GM06990 (cell line): ENCODE data around the gene TNS3.

Experiments used
- DNase-seq: peaks from one replicate; pipeline ENCODE4 v3.0.0-alpha.2; 2011; ENCODE audit not compliant: insufficient read length; ENCODE audit errors: extremely low read depth
- H3K27me3 ChIP-seq: replicated peaks from 2 replicates; pipeline ENCODE4 v1.6.0; 2011; ENCODE audit warnings: low read length; ENCODE audit not compliant: control insufficient read depth, insufficient read depth
- H3K36me3 ChIP-seq: 2 replicates; pipeline ENCODE4 v1.5.1; 2011; ENCODE audit warnings: low read length; ENCODE audit not compliant: control insufficient read depth, insufficient read depth
- H3K4me3 ChIP-seq: replicated peaks from 2 replicates; pipeline ENCODE4 v1.5.1; 2011; ENCODE audit warnings: low read depth, mild to moderate bottlenecking, control low read depth, low read length
- CTCF ChIP-seq: IDR thresholded peaks from 2 replicates; pipeline ENCODE4 v1.5.1; 2011; ENCODE audit warnings: low read length, control low read depth, mild to moderate bottlenecking, inconsistent platforms; ENCODE audit not compliant: insufficient read depth, poor library complexity, severe bottlenecking

Gene TNS3

GRCh38 chr7:47428052-47428767 is 153.7 kb downstream of the TNS3 start:
- Histone ChIP-seq H3K27me3 (no peaks in the 10 kb centered on the region), H3K4me3 (no peak overlapping the region), H3K36me3 (no peaks in the 10 kb centered on the region)
- DNase-seq: no peak
- no peak for TF ChIP-seq CTCF

GRCh38 chr7:47427051-47427643 is 154.8 kb downstream of the TNS3 start:
- Histone ChIP-seq H3K27me3 (no peaks in the 10 kb centered on the region), H3K36me3 (no peaks in the 10 kb centered on the region), H3K4me3 (no peak overlapping the region)
- no peak for TF ChIP-seq CTCF
- no peak for DNase-seq

- no peak for TF ChIP-seq CTCF
These were observed 157.4 kb downstream of the TNS3 start for GRCh38 chr7:47424523-47424922.

GRCh38 chr7:47423196-47423595 is 158.7 kb downstream of the TNS3 start:
- H3K4me3 ChIP-seq: no peak overlapping the region
- no peaks in the 10 kb centered on the region for H3K36me3 ChIP-seq
- TF ChIP-seq CTCF: no peak
- no peak for DNase-seq
- no peaks in the 10 kb centered on the region for H3K27me3 ChIP-seq

More at GRCh38 chr7:47424523-47424922, 157.4 kb downstream of the TNS3 start:
- no peak overlapping the region for H3K4me3 ChIP-seq
- no peaks in the 10 kb centered on the region for H3K36me3 ChIP-seq
- no peak for DNase-seq
- no peaks in the 10 kb centered on the region for H3K27me3 ChIP-seq

DNA sequence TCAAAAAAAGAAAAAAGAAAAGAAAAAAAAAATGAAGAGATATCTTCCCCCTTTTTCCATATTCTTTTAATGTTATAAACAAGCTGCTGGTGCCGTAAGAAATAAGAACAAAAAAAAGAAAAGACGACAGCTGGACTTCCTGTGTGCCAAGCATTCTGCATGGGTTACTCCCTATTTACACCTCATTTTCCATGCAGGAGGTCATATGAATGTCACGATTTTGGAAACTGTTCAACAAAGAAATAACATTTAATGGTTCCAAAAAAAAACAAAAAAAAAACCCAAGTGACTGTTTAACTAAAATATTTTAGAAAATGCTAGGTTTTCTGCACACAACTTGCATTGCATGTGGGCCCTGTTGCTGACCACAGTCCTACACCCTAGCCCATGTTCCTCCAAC is 159.3 kb downstream of the TNS3 start:
- no peak for TF ChIP-seq CTCF
- Histone ChIP-seq H3K4me3 (no peak overlapping the region), H3K27me3 (no peaks in the 10 kb centered on the region), H3K36me3 (no peaks in the 10 kb centered on the region)
- no peak for DNase-seq
